HG03097 (cell line): ENCODE data around the gene TTC21B.
A peak's percentile ranks its signal among the peaks of the same experiment; 100 is the strongest.

ENCODE experiments used
- ATAC-seq: cut with Tn5 transposase; IDR thresholded peaks from one replicate; pipeline ENCODE4 v1.9.1; 2021; ENCODE audit not compliant: unreplicated experiment, low FRiP score

The TTC21B gene

DNA sequence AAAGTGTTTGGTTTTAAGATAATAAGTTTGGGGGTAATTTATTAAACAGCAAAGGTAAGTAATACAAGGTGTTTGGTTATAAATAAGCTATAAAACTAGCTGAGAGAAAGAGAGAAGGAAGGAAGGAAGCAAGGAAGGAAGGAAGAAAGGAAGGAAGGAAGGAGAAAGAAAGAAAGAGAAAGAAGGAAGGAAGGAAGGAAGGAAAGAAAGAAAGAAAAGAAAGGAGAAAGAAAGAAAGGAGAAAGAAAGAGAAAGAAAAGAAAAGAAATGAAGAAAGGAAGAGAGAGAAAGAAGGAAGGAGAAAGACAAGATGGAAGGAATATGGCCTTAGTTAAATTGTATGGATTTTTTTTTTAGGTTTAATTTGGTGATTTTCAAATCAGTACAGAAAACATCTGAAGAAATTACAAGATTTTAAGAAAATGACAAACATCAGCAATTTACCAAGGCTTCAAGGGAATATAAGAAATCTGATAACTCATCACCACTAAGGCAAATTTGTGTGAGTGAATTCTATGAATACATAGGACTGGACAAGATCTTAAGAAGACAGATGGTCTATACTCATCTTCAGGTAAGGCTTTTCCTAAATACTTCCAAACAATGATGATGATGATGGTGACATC, 113.1 kb downstream of the TTC21B start:
- ATAC-seq, result no peak

DNA sequence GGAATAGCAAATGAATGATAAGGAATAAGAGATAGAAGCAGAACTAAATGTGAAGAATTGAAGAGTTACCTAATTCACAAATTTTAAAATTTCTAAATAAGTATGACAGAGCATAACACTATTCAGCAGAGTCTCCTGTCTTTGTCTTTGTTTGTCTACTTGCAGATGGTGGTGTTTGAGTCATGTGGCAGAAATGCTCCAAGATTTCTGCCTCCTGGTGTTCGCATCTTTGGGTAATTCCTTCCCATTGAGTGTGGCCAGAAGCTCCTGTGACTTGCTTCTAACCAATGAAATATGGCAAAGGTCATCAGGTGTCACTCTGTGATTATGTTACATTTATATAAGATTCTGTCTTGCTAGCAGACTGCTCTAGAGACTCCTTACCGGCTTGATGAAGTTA, 114.0 kb downstream of the TTC21B start:
- ATAC-seq, result no peak

DNA sequence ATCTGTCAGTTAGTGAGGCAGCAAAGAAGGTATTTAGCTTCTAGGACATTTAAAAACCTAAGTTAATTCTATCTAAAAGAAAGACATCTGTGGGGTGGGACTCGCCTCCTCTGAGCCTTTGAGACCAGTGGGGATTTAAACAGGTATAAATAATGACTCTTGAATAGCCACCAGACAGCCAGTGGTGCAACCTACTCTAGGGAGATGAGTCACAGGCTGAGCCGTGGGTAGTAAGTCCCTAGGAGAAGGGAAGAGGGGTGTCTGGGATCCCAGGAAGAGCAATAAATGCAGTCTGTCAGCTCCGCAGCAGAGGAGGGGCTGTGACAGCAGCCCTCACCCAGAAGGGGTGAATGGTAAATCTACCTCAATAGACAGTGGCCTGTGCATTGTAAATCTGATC, 116.5 kb downstream of the TTC21B start:
- ATAC-seq, result no peak

DNA sequence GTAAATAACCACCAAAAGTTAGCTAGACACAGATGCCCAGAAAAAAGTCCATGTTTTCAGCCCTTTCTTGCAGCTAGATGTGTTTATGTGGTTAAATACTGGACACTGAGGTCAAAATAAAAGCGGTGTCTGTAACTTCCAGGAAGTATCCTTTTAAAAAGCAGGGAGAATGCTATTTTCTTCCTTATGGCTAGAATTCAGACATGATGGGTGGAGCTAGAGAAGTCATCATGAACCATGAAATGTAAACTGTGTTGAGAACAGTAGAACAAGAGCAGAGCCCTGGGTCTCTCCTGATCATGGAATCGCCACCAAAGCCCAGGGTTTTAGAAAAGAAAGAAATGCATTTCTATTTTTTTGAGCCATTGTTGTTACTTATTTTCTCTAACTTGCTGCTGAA, 118.2 kb downstream of the TTC21B start:
- ATAC-seq, result no peak

DNA sequence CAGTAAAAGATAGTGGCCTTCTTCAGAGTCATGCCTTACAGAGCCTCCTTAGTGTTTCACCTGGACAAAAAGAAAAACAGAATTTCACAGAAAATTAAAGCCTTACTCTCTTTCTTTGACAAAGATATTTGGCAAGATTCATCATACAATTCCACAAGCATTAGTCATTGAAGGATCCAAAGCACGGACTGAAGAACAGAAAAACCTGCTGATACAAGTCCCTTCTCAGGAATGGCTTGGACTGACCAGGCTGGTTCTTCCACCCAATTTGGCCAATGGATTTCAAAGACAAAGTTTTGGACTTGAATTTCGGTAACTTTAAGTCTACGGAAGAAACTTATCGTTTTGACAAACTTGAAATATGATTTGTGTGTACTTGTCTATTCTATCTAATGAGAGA, 120.4 kb downstream of the TTC21B start:
- no peak for ATAC-seq

DNA sequence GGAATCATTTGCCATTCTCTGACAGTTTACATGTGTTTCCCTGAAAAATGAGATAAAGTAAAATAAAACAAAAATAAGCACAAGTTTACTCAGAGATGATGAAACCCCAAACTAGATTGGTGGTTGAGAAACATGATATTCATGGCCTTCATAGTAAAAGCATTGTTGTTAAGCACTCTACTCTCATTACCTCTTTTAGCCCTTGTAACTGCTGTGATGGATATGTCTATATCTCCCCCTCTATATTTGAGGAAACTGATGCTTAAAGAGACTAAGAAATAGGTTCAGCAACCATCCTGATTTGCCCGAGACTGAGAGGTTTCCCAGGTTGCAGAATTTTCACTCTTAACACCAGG, 125.7 kb downstream of the TTC21B start:
- ATAC-seq, result no peak

DNA sequence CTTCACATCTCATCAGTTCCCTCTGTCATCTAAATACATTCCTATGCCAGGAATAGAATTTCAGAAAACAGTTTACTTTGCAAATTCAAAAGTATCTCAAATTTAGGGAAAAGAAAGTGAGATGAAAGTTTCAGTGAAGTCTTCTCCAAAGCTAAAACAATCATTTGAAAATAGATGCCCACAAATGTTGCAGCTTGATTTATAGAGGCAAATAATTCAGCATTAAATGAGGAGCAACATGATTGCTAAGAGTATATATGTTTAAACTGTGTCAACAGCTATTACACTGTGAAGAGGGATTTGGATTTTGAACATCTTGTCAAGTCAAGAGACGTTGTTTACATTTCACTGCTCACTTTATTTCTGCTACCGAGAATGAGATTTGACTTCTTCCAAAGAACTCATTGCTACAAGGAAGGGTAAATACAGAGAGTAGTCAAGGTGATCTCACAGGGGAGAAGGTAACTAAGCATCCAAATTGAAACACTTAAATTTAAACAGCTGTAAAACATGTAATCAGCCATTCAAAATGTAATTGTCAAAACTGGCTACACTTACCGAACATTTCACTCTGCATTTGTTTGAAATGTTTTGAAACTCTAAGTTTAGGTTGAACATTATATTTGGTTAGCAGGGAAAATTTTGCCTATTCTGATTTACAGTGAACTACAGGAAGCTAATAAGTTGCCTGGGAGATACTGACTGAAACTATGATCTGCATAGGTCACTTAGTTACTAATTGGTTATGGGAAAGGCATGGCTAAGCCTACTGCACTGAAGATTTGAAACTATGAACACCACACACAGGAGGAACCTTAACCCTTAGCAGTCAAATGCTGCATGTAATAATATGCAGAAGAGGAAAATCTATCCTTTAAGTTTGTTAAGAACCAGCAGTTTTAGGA, 126.3 kb downstream of the TTC21B start:
- ATAC-seq, result peak; percentile 95

DNA sequence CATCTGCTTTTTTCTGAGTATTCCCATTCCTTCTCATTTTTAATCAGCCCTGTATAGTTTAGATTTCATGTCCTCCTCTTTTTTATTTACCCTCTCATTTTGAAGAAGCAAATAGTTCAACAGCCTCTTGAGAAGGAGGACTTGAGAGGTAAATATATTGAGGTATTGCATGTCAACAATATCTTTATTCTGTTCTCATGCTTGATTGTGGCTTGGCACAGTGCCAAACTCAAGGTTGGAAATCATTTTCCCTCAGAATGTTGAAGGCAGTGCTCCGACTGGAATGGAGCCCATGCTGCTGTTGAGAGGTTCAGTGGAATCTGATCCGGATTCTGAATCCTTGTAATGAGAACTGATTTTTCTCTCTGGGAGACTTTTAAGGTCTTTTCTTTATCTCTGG, 128.5 kb downstream of the TTC21B start:
- ATAC-seq, result no peak
